ENCODE data around the gene MYLK2.

The MYLK2 gene

GRCh38 chr20:31835977-31836852, 17.1 kb downstream of the MYLK2 start:
- H3K27ac ChIP-seq, result no peak overlapping the region
- TF ChIP-seq CTCF (IDR thresholded peaks at IDR 0.05) (no peak), ZFX (IDR thresholded peaks at IDR 0.05; ENCODE audit: borderline replicate concordance) (no peak)

- TF ChIP-seq ZFX (IDR thresholded peaks at IDR 0.05; ENCODE audit: borderline replicate concordance) (no peak), CTCF (IDR thresholded peaks at IDR 0.05) (no peak)
- H3K27ac ChIP-seq, result no peak overlapping the region
Measured at GRCh38 chr20:31836853-31837608, 17.9 kb downstream of the MYLK2 start.

- TF ChIP-seq CTCF (IDR thresholded peaks at IDR 0.05) (no peak), ZFX (IDR thresholded peaks at IDR 0.05; ENCODE audit: borderline replicate concordance) (no peak)
- H3K27ac ChIP-seq, result no peak overlapping the region
Measured at GRCh38 chr20:31837896-31838397, 18.8 kb downstream of the MYLK2 start.

- TF ChIP-seq ZFX (IDR thresholded peaks at IDR 0.05; ENCODE audit: borderline replicate concordance) (no peak), CTCF (IDR thresholded peaks at IDR 0.05) (no peak)
- H3K27ac ChIP-seq, result no peak overlapping the region
Measured at GRCh38 chr20:31838646-31839292, 19.6 kb downstream of the MYLK2 start.

DNA sequence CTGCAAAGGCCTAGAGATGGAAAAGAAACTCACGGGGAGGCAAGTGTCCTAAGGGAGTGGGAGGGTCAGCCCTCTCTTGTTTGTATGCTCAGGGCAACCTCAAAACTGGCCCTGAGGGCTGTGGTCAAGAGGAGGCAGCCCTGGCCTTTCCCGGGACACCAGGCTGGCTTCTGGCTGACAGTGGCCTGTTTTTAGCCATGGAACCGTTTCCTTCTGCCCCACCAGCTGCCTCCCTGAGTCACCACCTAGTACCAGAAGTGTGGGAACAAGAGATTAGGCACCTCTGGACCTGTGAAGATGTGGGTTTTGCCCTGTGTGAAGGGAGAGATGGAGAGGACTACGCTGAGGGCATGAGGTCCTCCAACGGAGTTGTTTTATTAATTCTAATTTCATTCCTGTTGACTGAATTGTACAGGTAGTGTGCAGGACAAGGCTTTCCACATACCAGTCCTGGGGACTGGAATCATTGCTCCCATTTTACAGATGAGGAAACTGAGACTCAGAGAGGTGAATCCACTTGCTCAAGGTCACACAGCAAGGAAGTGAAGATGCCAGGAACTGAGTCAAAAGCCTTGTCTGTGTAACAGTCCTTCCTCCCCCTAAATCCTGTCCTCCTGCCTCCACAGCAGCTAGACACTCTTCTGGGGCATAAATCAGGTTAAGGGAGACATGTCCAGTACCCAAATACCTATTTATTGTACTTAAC, 20.8 kb downstream of the MYLK2 start:
- no peak overlapping the region for H3K27ac ChIP-seq
- TF ChIP-seq CTCF (IDR thresholded peaks at IDR 0.05), result no peak
- no peak for TF ChIP-seq ZFX (IDR thresholded peaks at IDR 0.05; ENCODE audit: borderline replicate concordance)

- H3K27ac ChIP-seq, result no peak overlapping the region
- TF ChIP-seq CTCF (IDR thresholded peaks at IDR 0.05) (no peak), ZFX (IDR thresholded peaks at IDR 0.05; ENCODE audit: borderline replicate concordance) (no peak)
Measured at GRCh38 chr20:31840906-31841816, 22.0 kb downstream of the MYLK2 start.

All from 22Rv1 (cell line).